MM.1S (cell line): ENCODE results near the gene ATP2C1.

Source experiments
- EZH2phosphoT487 ChIP-seq: fragments of 300-600 bp; sonication (generic); IDR thresholded peaks from 2 replicates; pipeline ENCODE4 v1.6.1; 2018; ENCODE audit warnings: antibody characterized with exemption, low read length
- TF ChIP-seq, protein P1 (sequence below): fragments of 300-600 bp; sonication (generic); IDR thresholded peaks from 2 replicates; pipeline ENCODE4 v1.5.1; 2016; ENCODE audit warnings: antibody characterized with exemption, low read length, mixed read lengths

DNA sequence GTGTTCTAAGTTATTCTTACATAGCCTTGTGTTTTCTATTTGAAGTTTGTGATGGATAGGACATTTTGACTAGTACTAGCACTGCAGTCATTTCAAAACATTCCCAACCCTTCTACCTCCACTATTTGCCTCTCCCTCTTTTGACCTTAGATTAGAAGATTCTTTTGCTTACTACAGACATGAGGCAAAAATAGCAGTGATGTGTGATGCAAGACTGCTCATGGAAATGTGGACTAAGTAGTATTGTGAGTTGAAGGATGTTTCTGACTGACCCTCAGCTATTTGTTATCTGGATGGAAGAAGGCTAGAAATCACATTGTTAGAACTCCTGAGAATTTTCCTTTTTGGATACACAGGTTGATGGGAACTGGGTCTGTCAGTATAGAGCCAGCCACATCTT, 45.9 kb downstream of the ATP2C1 start:
- TF ChIP-seq, protein P1, sequence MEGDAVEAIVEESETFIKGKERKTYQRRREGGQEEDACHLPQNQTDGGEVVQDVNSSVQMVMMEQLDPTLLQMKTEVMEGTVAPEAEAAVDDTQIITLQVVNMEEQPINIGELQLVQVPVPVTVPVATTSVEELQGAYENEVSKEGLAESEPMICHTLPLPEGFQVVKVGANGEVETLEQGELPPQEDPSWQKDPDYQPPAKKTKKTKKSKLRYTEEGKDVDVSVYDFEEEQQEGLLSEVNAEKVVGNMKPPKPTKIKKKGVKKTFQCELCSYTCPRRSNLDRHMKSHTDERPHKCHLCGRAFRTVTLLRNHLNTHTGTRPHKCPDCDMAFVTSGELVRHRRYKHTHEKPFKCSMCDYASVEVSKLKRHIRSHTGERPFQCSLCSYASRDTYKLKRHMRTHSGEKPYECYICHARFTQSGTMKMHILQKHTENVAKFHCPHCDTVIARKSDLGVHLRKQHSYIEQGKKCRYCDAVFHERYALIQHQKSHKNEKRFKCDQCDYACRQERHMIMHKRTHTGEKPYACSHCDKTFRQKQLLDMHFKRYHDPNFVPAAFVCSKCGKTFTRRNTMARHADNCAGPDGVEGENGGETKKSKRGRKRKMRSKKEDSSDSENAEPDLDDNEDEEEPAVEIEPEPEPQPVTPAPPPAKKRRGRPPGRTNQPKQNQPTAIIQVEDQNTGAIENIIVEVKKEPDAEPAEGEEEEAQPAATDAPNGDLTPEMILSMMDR, result no peak
- TF ChIP-seq EZH2phosphoT487, result no peak
